Daoy (cell line): Measurements from ENCODE around the gene PARN. TPM values are rescaled to one million over a fixed set of nuclear protein-coding genes. Genes with fewer than 3 reads are reported as not detected.
A peak's percentile ranks its signal among the peaks of the same experiment; 100 is the strongest.
"Not testable (repeated sequence)": the region's sequence is repeated elsewhere in the genome, so short reads cannot be mapped to it uniquely, and the experiment has no call there.

Experiments
- DNase-seq: peaks from one replicate; pipeline ENCODE4 v3.0.0-alpha.2; 2015; ENCODE audit warnings: low read depth
- total RNA-seq: library from RNA; depleted of rRNA; stranded (reverse); fragments of >200 nt; shearing (Covaris generic); gene quantifications from 2 replicates; pipeline ENCODE4 v1.2.3, GENCODE V29; 2014; rRNA removed

Gene PARN
- total RNA-seq, 1 experiment from 2014 or later = 51.1 TPM

- DNase-seq = not testable (repeated sequence)
These were observed 228.9 kb downstream of the PARN start for GRCh38 chr16:14400978-14401710.

GRCh38 chr16:14400285-14400977, 229.6 kb downstream of the PARN start:
- no peak for DNase-seq

- DNase-seq = peak; percentile 80
These were observed 230.4 kb downstream of the PARN start for GRCh38 chr16:14399378-14400284.

- no peak for DNase-seq
These were observed 231.9 kb downstream of the PARN start for GRCh38 chr16:14398014-14398717.

- DNase-seq = not testable (repeated sequence)
These were observed 234.3 kb downstream of the PARN start for GRCh38 chr16:14395710-14396304.

GRCh38 chr16:14394834-14395233, 235.2 kb downstream of the PARN start:
- no peak for DNase-seq

GRCh38 chr16:14392960-14393359, 237.1 kb downstream of the PARN start:
- DNase-seq = no peak

GRCh38 chr16:14389359-14389758, 240.7 kb downstream of the PARN start:
- no peak for DNase-seq

- no peak for DNase-seq
These were observed 241.8 kb downstream of the PARN start for GRCh38 chr16:14388243-14388642.

GRCh38 chr16:14386115-14386514, 243.9 kb downstream of the PARN start:
- no peak for DNase-seq

Other genes with a start within 250 kb of the PARN start
- 72.1 and 81.8 TPM in 2 replicates for gene BFAR, start 2.7 kb upstream of the PARN start, total RNA-seq
- gene PLA2G10, start 64.0 kb upstream of the PARN start, total RNA-seq = not detected in 2 replicates
- 0.24 TPM in 1 of 2 replicates, not detected in the other for gene NPIPA3, start 73.2 kb upstream of the PARN start, total RNA-seq
- 0.24 TPM in 1 of 2 replicates, not detected in the other for gene NPIPA2, start 112.3 kb upstream of the PARN start, total RNA-seq
- gene NOMO1, start 203.5 kb upstream of the PARN start, total RNA-seq = 43.0 and 56.9 TPM in 2 replicates